Stimulated activated CD8-positive, alpha-beta memory T cell treated with anti-CD3 and anti-CD28 coated beads, Interleukin-2, amount 100 ng/mL, for 48 hours (primary cell): ENCODE data around the gene FARSB.

ENCODE experiments used
- DNase-seq, 2 donors: peaks; one replicate each; pipeline ENCODE4 v3.0.0-alpha.2; 2020; ENCODE audit warnings: low read depth in 2 of 2

FARSB gene

GRCh38 chr2:222668494-222669154 is 12.7 kb upstream of the FARSB start:
- DNase-seq = no peak

GRCh38 chr2:222663479-222663878 is 7.6 kb upstream of the FARSB start:
- no peak for DNase-seq

- no peak for DNase-seq
These were observed 894 bp upstream of the FARSB start for GRCh38 chr2:222656526-222657446.

- no peak for DNase-seq
These were observed 2.6 kb downstream of the FARSB start for GRCh38 chr2:222653280-222653679.

- DNase-seq = no peak
These were observed 3.2 kb downstream of the FARSB start for GRCh38 chr2:222652491-222653255.

- no peak for DNase-seq
These were observed 4.0 kb downstream of the FARSB start for GRCh38 chr2:222651718-222652418.

- DNase-seq = no peak
These were observed 6.1 kb downstream of the FARSB start for GRCh38 chr2:222649801-222650200.

GRCh38 chr2:222646008-222646407 is 9.9 kb downstream of the FARSB start:
- DNase-seq = no peak

GRCh38 chr2:222643134-222643533 is 12.8 kb downstream of the FARSB start:
- DNase-seq = no peak

- no peak for DNase-seq
These were observed 14.6 kb downstream of the FARSB start for GRCh38 chr2:222641336-222641735.

- no peak for DNase-seq
These were observed 18.8 kb downstream of the FARSB start for GRCh38 chr2:222637067-222637466.

- no peak for DNase-seq
These were observed 20.6 kb downstream of the FARSB start for GRCh38 chr2:222635295-222635694.

GRCh38 chr2:222627764-222628163 is 28.1 kb downstream of the FARSB start:
- no peak for DNase-seq

GRCh38 chr2:222623756-222624309 is 32.1 kb downstream of the FARSB start:
- DNase-seq = no peak

- DNase-seq = no peak
These were observed 33.0 kb downstream of the FARSB start for GRCh38 chr2:222622910-222623309.

- no peak for DNase-seq
These were observed 34.0 kb downstream of the FARSB start for GRCh38 chr2:222621893-222622292.

GRCh38 chr2:222615320-222615719 is 40.6 kb downstream of the FARSB start:
- DNase-seq = no peak

- DNase-seq = no peak
These were observed 42.1 kb downstream of the FARSB start for GRCh38 chr2:222613715-222614331.

- no peak for DNase-seq
These were observed 44.2 kb downstream of the FARSB start for GRCh38 chr2:222611684-222612083.

GRCh38 chr2:222610746-222611145 is 45.1 kb downstream of the FARSB start:
- DNase-seq = no peak

- DNase-seq = no peak
These were observed 46.5 kb downstream of the FARSB start for GRCh38 chr2:222609381-222609780.
